ENCODE results near the gene GFPT2.

GFPT2 gene

DNA sequence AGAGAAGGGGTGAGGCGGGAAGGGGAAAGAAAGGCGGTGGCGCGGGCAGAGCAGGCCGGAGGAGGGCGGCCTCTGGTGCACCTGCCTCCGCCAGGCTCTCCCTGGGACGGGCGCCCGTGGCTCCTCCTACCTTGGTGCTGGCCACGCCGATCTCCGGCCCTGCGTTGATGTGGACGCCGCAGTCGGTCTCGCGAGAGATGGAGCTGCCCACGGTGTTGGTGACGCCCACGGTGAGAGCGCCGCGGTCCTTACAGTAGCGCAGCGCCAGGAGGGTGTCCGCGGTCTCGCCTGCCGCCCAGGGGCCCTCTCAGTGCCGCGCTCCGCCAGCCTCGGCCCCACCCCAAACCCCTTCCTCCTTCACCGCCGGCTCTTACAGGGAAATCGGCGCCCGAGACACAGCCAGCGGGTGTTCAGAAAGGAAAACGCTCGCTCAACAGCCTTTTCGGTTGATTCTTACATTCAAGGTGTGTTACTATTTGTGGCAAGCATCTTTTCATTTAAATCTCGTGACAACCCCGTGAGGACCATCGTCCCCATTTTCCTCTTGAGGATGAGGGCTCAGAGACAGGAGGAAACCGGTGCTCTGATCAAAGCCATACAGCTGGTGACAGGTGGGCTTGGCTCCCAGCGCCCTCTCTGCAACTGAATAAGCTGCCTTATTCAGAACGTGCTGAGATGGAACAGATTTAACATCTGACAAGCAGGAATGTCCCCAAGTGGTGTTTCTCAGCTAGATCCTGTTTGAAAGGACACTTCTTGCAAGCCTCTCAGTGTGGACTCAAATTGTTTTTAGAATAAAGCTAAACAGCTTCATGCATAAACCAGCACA, 39.2 kb downstream of the GFPT2 start:
- H3K4me3 ChIP-seq (ENCODE audit: low read length): no peak overlapping the region
- no peak for DNase-seq (ENCODE audit: low read depth)
- TF ChIP-seq CTCF (IDR thresholded peaks at IDR 0.05; ENCODE audit: insufficient read depth, low read depth, low read length, missing control alignments): no peak

- no peak overlapping the region for H3K4me3 ChIP-seq (ENCODE audit: low read length)
- DNase-seq (ENCODE audit: low read depth): no peak
- TF ChIP-seq CTCF (IDR thresholded peaks at IDR 0.05; ENCODE audit: insufficient read depth, low read depth, low read length, missing control alignments): no peak
Measured at GRCh38 chr5:180311216-180311615, 41.9 kb downstream of the GFPT2 start.

GRCh38 chr5:180306796-180307195, 46.3 kb downstream of the GFPT2 start:
- no peak for TF ChIP-seq CTCF (IDR thresholded peaks at IDR 0.05; ENCODE audit: insufficient read depth, low read depth, low read length, missing control alignments)
- no peak for DNase-seq (ENCODE audit: low read depth)
- H3K4me3 ChIP-seq (ENCODE audit: low read length): no peak overlapping the region

DNA sequence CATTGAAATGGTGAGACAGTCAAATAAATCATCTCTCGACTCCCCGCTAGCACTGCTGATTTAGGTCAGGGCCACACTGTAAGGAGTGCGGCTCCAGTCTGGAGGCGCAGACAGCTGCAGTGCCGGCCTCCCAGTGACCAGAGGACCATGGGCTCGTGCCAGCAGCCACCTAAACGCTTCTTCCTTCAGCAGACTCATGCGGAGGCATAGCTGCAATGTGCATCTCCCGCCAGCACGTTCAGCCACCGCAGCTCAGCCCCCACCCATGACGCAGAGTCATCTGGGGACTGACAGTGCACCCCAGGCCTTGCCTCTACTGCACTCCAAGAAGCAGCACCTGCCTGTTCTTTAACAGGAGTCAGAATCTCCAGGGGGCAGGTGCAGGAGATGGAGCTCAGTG, 47.7 kb downstream of the GFPT2 start:
- no peak for TF ChIP-seq CTCF (IDR thresholded peaks at IDR 0.05; ENCODE audit: insufficient read depth, low read depth, low read length, missing control alignments)
- no peak for DNase-seq (ENCODE audit: low read depth)
- H3K4me3 ChIP-seq (ENCODE audit: low read length): no peak overlapping the region

GRCh38 chr5:180304431-180305375, 48.4 kb downstream of the GFPT2 start:
- TF ChIP-seq CTCF (IDR thresholded peaks at IDR 0.05; ENCODE audit: insufficient read depth, low read depth, low read length, missing control alignments): no peak
- no peak overlapping the region for H3K4me3 ChIP-seq (ENCODE audit: low read length)
- DNase-seq (ENCODE audit: low read depth): no peak

- H3K4me3 ChIP-seq (ENCODE audit: low read length): no peak overlapping the region
- TF ChIP-seq CTCF (IDR thresholded peaks at IDR 0.05; ENCODE audit: insufficient read depth, low read depth, low read length, missing control alignments): no peak
- no peak for DNase-seq (ENCODE audit: low read depth)
Measured at GRCh38 chr5:180304016-180304292, 49.2 kb downstream of the GFPT2 start.

Data from epithelial cell of esophagus (primary cell).